Measurements from ENCODE around the gene LILRB3. TPM values are rescaled to one million over a fixed set of nuclear protein-coding genes. Genes with fewer than 3 reads are reported as not detected.
A peak's percentile ranks its signal among the peaks of the same experiment; 100 is the strongest.

Gene LILRB3
- polyA plus RNA-seq, 1 experiment: not detected

- DNase-seq (ENCODE audit: low read depth, low spot score): no peak
- CTCF ChIA-PET: interaction anchor here (0.7 to 2.5 kb wide), 13 partner anchors 11 to 279 kb away, joined by 3 to 14 read pairs (median 4); partner anchors contain the start of genes LILRB3, MBOAT7 and TSEN34
- POLR2A ChIA-PET: interaction anchor here (0.7 to 2.2 kb wide), 2 partner anchors 10 to 32 kb away, joined by 6 read pairs; partner anchors contain the start of gene LENG1
- TF ChIP-seq CTCF (IDR thresholded peaks at IDR 0.05; ENCODE audit: low read depth, low read length): no peak
- peaks cover 15% of the 10 kb centered on the region for H3K9me3 ChIP-seq (ENCODE audit: control insufficient read depth, insufficient read depth, low read length)
- no peak overlapping the region for H3K4me3 ChIP-seq (ENCODE audit: low read depth, low read length)
- H3K27ac ChIP-seq (ENCODE audit: low read depth, low read length): no peak overlapping the region
- H3K27me3 ChIP-seq (ENCODE audit: control insufficient read depth, insufficient read depth, low read length): no peaks in the 10 kb centered on the region
Observed at GRCh38 chr19:54169149-54169740, 53.6 kb downstream of the LILRB3 start.

GRCh38 chr19:54168174-54168917 is 54.5 kb downstream of the LILRB3 start:
- ChIA-PET CTCF (interaction anchor here (0.6 to 2.5 kb wide), 12 partner anchors 13 to 388 kb away, joined by 3 to 14 read pairs (median 4); partner anchors contain the start of genes LILRB3, MBOAT7 and TSEN34), POLR2A (interaction anchor here (0.7 to 2.2 kb wide), 2 partner anchors 9 to 22 kb away, joined by 6 read pairs; partner anchors contain the start of gene LENG1)
- H3K27ac ChIP-seq (ENCODE audit: low read depth, low read length): no peak overlapping the region
- H3K27me3 ChIP-seq (ENCODE audit: control insufficient read depth, insufficient read depth, low read length): no peaks in the 10 kb centered on the region
- H3K9me3 ChIP-seq (ENCODE audit: control insufficient read depth, insufficient read depth, low read length): peaks cover 16% of the 10 kb centered on the region
- H3K4me3 ChIP-seq (ENCODE audit: low read depth, low read length): no peak overlapping the region
- no peak for DNase-seq (ENCODE audit: low read depth, low spot score)
- peak; percentile 89 for TF ChIP-seq CTCF (IDR thresholded peaks at IDR 0.05; ENCODE audit: low read depth, low read length)

Small RNA genes lying within 50 kb of the gene (small RNA-seq; reads per million reads assigned to genes)
- not detected for gene RNU6-1307P (ENCODE audit: insufficient read length, low read depth)

Other genes with a start within 250 kb of the LILRB3 start
- 0.17 and 0.19 TPM in 2 replicates for gene CACNG6, start 231.4 kb downstream of the LILRB3 start, polyA plus RNA-seq (2011; rRNA removed)
- gene VSTM1, start 159.1 kb downstream of the LILRB3 start, polyA plus RNA-seq (2011; rRNA removed): not detected in 2 replicates
- gene TARM1, start 141.6 kb downstream of the LILRB3 start, polyA plus RNA-seq (2011; rRNA removed): not detected in 2 replicates
- gene OSCAR, start 122.2 kb downstream of the LILRB3 start, polyA plus RNA-seq (2011; rRNA removed): 0.22 and 0.29 TPM in 2 replicates
- gene NDUFA3, start 120.2 kb downstream of the LILRB3 start, polyA plus RNA-seq (2011; rRNA removed): 35.4 and 54.0 TPM in 2 replicates
- gene TFPT, start 107.3 kb downstream of the LILRB3 start, polyA plus RNA-seq (2011; rRNA removed): 12.3 and 15.8 TPM in 2 replicates
- 28.7 and 35.3 TPM in 2 replicates for gene PRPF31, start 107.3 kb downstream of the LILRB3 start, polyA plus RNA-seq (2011; rRNA removed)
- gene CNOT3, start 85.2 kb downstream of the LILRB3 start, polyA plus RNA-seq (2011; rRNA removed): 9.9 and 18.7 TPM in 2 replicates
- gene LENG1, start 63.3 kb downstream of the LILRB3 start, polyA plus RNA-seq (2011; rRNA removed): 3.0 and 3.3 TPM in 2 replicates
- gene TMC4, start 49.8 kb downstream of the LILRB3 start, polyA plus RNA-seq (2011; rRNA removed): 1.3 and 1.5 TPM in 2 replicates
- 45.1 and 63.2 TPM in 2 replicates for gene MBOAT7, start 33.4 kb downstream of the LILRB3 start, polyA plus RNA-seq (2011; rRNA removed)
- 32.4 and 36.4 TPM in 2 replicates for gene TSEN34, start 31.7 kb downstream of the LILRB3 start, polyA plus RNA-seq (2011; rRNA removed)
- gene RPS9, start 22.1 kb downstream of the LILRB3 start, polyA plus RNA-seq (2011; rRNA removed): 1,566 and 2,378 TPM in 2 replicates
- not detected in 2 replicates for gene LILRA6, start 19.8 kb upstream of the LILRB3 start, polyA plus RNA-seq (2011; rRNA removed)
- not detected in 2 replicates for gene LILRB5, start 34.3 kb upstream of the LILRB3 start, polyA plus RNA-seq (2011; rRNA removed)
- not detected in 2 replicates for gene LILRB2, start 58.1 kb upstream of the LILRB3 start, polyA plus RNA-seq (2011; rRNA removed)
- gene LILRA5, start 90.2 kb upstream of the LILRB3 start, polyA plus RNA-seq (2011; rRNA removed): not detected in 2 replicates
- not detected in 2 replicates for gene LILRA4, start 116.2 kb upstream of the LILRB3 start, polyA plus RNA-seq (2011; rRNA removed)
- gene LAIR1, start 141.9 kb upstream of the LILRB3 start, polyA plus RNA-seq (2011; rRNA removed): not detected in 2 replicates
- not detected in 2 replicates for gene TTYH1, start 192.5 kb upstream of the LILRB3 start, polyA plus RNA-seq (2011; rRNA removed)
- 16.1 and 25.2 TPM in 2 replicates for gene LENG8, start 226.2 kb upstream of the LILRB3 start, polyA plus RNA-seq (2011; rRNA removed)
- 0.63 and 1.3 TPM in 2 replicates for gene LENG9, start 240.8 kb upstream of the LILRB3 start, polyA plus RNA-seq (2011; rRNA removed)

Measured in AG04450 (cell line).